ENCODE measurements around the gene CLCN6.
A peak's percentile ranks its signal among the peaks of the same experiment; 100 is the strongest.

CLCN6 gene

GRCh38 chr1:11855430-11855829 lies 49.4 kb downstream of the CLCN6 start:
- no peak for DNase-seq

GRCh38 chr1:11856698-11857097 lies 50.7 kb downstream of the CLCN6 start:
- DNase-seq = peak; percentile 60

GRCh38 chr1:11857164-11857851 lies 51.3 kb downstream of the CLCN6 start:
- no peak for DNase-seq

GRCh38 chr1:11858158-11858557 lies 52.2 kb downstream of the CLCN6 start:
- no peak for DNase-seq

- no peak for DNase-seq
Observed at GRCh38 chr1:11858613-11858967, 52.6 kb downstream of the CLCN6 start, which contains the start of gene NPPB. NPPB (minus strand) TSS chr1:11858945; CDS start chr1:11858833, 112 bp downstream.

- peak; percentile 98 for DNase-seq
Observed at GRCh38 chr1:11858968-11859871, 53.2 kb downstream of the CLCN6 start.

- DNase-seq = no peak
Observed at GRCh38 chr1:11860083-11860482, 54.1 kb downstream of the CLCN6 start.

GRCh38 chr1:11860587-11860986 lies 54.6 kb downstream of the CLCN6 start:
- DNase-seq = no peak

GRCh38 chr1:11862890-11863289 lies 56.9 kb downstream of the CLCN6 start:
- DNase-seq = peak; percentile 74

- DNase-seq = peak; percentile 50
Observed at GRCh38 chr1:11868331-11868980, 62.5 kb downstream of the CLCN6 start.

GRCh38 chr1:11869104-11869503 lies 63.1 kb downstream of the CLCN6 start:
- no peak for DNase-seq

- DNase-seq = peak; percentile 80
Observed at GRCh38 chr1:11869650-11870207, 63.7 kb downstream of the CLCN6 start.

- no peak for DNase-seq
Observed at GRCh38 chr1:11872545-11872944, 66.6 kb downstream of the CLCN6 start.

GRCh38 chr1:11873395-11874257 lies 67.6 kb downstream of the CLCN6 start:
- peak; percentile 32 for DNase-seq

GRCh38 chr1:11874258-11874562 lies 68.2 kb downstream of the CLCN6 start:
- no peak for DNase-seq

GRCh38 chr1:11874624-11875023 lies 68.6 kb downstream of the CLCN6 start:
- DNase-seq = no peak

GRCh38 chr1:11875094-11875493 lies 69.1 kb downstream of the CLCN6 start:
- DNase-seq = no peak

GRCh38 chr1:11877074-11877473 lies 71.1 kb downstream of the CLCN6 start:
- DNase-seq = no peak

GRCh38 chr1:11878081-11878890 lies 72.3 kb downstream of the CLCN6 start:
- DNase-seq = no peak

- no peak for DNase-seq
Observed at GRCh38 chr1:11878891-11879190, 72.8 kb downstream of the CLCN6 start.

- DNase-seq = no peak
Observed at GRCh38 chr1:11879311-11880180, 73.6 kb downstream of the CLCN6 start.

Measured in NCI-H226 (cell line).